NCI-H2171 (cell line): ENCODE results near the gene FAM204A.

Source experiments
- DNase-seq: peaks from one replicate; lab custom pipeline; 2025; lab: John Stamatoyannopoulos, UW

The FAM204A gene

DNA sequence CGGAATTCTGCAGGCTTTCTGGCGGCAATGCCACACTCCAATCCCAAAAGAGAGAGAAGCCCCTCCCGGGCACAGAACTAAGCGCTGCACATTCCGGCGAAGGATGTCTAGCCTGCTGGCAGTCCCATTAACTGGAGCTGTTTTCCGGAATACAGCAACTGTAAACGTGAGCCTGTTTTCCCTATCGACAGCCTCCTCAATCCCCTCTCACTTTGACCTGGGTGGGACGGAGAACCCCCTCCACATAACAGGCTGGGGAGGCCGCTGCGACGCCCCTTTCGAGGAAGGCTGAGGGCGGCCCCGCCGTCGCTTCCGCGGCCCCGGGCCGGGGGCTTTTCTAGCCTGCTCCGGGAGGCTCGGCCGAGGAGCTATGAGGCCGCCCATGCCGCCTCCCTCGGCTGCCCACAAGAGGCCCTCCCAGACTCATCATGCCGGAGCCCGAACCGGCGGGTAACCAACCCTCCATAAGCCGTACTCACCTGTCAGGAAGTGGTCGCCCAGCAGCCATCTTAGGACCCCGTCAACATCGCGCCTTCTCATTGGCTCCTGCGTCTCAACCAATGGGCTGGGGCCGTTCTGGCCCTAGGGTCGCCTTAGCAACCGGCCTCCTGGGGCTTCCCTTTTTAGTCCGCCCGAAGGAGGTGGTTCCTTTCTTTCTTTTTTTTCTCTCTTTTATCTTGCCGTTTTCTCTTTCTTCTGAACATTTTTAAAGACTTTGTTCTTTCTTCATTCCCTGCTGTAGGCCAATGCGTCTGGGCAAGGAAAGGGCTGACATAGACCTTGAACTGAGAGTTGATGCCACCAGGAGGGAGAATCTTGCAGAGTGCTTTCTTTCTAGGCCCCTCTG lies at the start of gene FAM204A:
Gene FAM204A, minus strand, starts transcription at position 534 of the 847 bp plus-strand sequence. CDS start 5,909 bp downstream, outside the sequence.
- peak; percentile 81 for DNase-seq

- no peak for DNase-seq
Measured at GRCh38 chr10:118383699-118384098, 41.6 kb upstream of the FAM204A start.

GRCh38 chr10:118383063-118383689 lies 41.1 kb upstream of the FAM204A start:
- DNase-seq: no peak

GRCh38 chr10:118374404-118374803 lies 32.3 kb upstream of the FAM204A start:
- DNase-seq: no peak

- no peak for DNase-seq
Measured at GRCh38 chr10:118373786-118374185, 31.7 kb upstream of the FAM204A start.

GRCh38 chr10:118370499-118370898 lies 28.4 kb upstream of the FAM204A start:
- DNase-seq: no peak

DNA sequence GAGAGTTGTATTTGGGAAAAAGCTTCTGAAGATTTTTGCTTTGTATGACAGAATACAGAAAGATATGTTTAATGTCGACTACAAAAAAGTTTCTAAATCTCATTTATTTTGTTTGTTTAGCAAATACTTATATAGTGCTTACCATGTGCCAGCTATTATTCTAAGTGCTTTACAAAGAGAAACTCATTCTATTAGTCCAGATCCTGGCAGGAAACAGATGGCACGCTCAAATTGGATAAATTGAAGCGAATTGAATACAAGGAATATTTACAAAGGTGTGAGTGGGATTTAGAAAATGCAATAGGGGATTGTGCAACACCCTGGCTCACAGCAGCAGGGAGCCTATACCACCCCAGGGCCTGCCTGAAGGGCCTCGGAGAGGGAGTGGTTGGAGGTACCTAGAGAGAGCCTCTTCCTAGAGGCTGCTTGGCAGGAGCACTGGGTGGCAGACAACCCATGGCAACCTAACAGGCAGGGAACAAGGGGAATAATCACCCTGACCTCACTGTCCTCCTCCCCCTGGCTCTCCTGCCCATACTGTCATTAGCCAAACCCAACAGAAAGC lies 27.6 kb upstream of the FAM204A start:
- no peak for DNase-seq

DNA sequence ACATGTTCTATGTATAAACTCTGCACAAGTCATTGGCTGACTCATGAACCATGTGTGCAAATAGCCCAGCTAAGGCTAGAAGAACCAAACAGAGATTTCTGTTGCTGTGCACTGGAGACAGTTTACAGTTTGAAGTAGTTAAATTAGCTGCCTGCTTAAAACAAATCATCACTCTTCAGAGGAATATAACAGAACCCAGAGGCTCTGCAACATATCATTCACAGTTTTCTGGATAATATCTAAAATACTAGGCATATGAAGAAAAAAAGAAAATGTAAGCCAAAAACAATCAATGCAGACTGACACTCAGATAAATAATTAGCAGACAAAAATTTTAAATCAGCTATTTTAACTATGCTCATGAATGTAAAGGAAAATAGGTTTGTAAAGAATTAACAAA lies 23.6 kb upstream of the FAM204A start:
- DNase-seq: no peak

DNA sequence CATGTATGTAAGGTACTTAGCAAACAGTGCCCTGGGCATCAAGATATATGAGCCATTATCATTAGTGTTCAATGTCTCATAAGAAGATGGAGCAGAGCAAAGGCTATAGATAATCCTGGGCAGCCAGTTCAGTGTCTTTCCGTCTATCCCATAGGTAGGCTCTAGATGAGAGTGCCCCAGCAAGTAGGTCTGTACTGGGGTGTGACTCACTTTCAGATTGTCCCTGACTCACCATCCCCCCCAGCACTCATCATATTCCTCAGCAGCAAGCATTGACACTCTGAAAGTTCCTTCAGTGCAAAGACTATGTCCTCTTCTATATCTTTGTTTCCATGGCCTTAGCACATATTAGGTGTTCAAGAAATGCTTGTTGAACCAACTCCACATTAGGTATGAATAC lies 20.0 kb upstream of the FAM204A start:
- DNase-seq: no peak

- no peak for DNase-seq
Measured at GRCh38 chr10:118358327-118358726, 16.2 kb upstream of the FAM204A start.

GRCh38 chr10:118357841-118358240 lies 15.7 kb upstream of the FAM204A start:
- no peak for DNase-seq

DNA sequence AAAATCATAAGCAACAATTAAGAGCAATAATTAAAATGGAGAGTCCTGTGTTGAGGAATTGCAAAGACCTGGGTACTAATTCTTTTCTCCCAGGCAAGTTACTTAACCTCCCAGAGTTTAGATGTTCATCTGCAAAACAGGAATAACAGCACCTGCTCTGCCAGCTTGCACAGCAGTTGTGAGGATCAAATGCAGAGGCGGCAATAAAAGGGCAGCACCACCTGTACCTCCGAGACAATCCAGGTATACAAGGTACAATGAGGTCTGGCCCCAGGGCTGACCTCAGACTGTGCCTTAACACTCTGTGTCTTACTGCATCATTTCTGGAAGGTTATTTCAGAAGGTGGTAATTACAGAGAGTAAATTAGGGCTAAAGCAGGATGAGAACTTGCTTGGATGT lies 14.5 kb upstream of the FAM204A start:
- no peak for DNase-seq

- DNase-seq: no peak
Measured at GRCh38 chr10:118355234-118355633, 13.1 kb upstream of the FAM204A start.

DNA sequence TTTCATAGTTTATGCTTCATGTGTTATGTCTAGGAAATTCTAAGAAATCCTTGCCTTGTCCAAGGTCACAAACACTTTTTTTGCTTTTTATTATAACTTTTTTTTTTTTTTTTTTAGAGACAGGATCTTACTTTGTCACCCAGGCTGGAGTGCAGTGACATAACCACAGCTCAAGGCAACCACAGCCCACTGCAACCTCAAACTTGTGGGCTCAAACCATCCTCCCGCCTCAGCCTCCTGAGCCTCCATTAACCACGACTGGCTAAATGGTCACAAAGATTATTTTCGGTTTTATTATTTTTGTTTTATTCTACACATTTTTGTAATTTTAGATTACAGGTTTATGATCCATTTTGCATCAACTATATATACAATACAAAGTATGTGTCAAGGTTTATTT lies 7.1 kb upstream of the FAM204A start:
- DNase-seq: no peak

DNA sequence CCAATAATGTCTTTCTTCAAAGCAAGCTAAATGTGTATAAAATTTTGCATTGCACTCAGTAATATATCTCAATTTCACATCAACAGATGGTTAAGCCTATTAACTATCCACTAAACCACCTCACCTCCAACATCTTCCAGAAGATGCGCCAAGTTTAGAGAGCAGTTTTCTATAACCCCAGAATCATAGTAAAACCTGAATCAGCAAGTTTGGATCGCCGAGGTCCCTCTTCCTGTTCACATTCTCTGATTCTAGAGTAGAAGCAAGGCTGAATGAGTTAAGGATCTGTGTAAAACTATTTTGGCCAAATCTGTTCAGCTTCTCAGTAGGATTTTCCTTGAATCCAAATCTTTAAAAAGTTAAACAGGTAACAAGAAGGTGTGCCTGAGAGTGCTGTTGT lies 1.4 kb upstream of the FAM204A start:
- DNase-seq: no peak

DNA sequence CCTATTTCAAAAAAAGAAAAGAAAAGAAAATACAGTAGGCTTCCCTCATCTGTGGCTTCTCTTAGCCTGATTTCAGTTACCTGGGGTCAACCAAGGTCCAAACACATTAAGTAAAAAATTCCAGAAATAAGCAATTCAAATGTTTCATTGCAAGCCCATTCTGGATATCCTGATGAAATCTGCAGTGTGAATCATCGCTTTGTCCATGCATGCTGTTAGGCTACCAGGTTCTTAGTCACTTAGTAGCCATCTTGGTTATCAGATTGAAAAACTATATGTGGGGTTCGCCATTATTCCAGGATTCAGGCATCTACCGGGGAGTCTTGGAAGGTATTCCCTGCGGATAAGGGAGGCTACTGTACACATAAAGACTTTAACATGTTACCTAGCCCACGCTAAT lies 991 bp upstream of the FAM204A start:
- no peak for DNase-seq

- no peak for DNase-seq
Measured at GRCh38 chr10:118342638-118343020, 505 bp upstream of the FAM204A start.

DNA sequence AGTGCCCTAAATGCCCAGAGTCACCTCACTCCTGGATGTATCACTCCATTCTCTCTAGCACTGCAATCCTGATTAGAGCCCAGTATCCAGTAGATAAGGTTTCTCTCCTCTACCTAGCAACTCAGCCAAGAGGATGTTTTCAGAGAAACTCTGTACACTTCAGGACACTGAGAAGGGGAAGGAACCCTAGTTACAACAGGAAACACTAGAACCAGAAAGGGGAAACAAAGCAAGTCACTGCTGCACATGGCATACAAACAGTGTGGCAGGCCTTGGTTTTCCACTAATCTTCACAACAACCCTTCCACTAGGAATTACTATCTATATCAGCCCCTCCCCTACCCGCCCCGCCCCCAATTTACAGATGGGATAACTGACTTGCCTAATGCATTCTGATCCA lies 1.6 kb downstream of the FAM204A start:
- no peak for DNase-seq

DNA sequence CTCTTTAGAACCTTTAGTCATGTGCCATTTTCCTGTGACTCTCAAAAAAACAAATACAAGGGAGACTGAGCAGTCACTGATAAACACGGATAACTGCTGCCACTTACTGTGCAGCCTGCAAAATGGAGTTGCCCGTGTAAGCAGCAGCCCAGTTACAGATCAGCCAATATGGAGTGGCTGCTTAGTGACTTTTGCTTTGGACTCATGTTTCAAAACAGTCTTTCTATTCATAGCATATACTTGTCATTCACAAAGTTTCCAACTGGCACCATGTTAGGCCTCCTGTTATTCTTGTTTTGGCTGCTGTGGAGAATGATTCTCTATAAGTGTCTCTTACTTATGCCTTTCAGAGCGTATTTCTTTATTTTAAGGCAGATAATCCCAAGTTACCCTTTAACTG lies 3.0 kb downstream of the FAM204A start:
- DNase-seq: no peak

DNA sequence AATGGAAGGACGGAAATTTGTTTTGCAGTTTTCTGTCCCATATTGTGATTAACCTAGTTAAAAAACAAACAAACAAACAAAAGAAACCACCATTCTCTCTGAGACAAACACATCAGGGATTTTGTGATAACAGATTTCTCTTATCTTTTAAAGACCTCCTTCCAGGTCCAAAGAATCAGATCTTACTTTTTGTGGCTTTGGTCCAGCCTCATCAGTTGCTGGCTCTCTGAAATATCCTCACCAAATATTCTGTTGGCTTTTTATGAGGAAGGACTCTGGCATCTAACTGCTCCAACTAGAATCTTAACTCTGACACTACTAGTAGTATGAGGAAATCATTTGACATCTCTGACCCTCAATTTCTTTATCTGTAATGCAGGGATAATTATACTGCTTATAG lies 4.8 kb downstream of the FAM204A start:
- no peak for DNase-seq

DNA sequence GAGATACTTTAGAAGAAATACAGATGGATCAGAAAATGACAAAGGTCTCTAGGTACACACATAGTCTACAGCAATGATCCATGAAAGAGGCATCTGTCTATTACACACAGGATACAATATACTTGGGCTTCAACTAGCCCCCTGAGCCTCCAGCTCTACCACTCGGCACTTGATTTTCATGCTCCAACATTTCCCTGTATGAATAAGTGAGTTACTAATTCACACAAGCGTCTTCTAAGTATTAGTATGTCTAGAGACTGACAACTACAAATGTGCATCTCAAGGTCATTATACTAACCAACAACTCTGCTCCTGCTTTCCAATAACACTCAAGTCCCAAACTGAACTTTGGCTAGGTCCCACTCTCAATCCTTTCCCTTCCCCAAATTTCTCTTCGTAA lies 8.3 kb downstream of the FAM204A start:
- DNase-seq: no peak

GRCh38 chr10:118332948-118333710 lies 9.0 kb downstream of the FAM204A start:
- DNase-seq: no peak

GRCh38 chr10:118332236-118332635 lies 9.9 kb downstream of the FAM204A start:
- DNase-seq: no peak
